Gastroesophageal sphincter (tissue), 4 donors: ENCODE results near the gene SLC7A8. TPM values are rescaled to one million over a fixed set of nuclear protein-coding genes. Genes with fewer than 3 reads are reported as not detected.
A peak's percentile ranks its signal among the peaks of the same experiment; 100 is the strongest.

Source experiments
- ATAC-seq: fragments of 150-250 bp; one replicate; pipeline ENCODE4 v1.9.1; 2016; ENCODE audit warnings: mild to moderate bottlenecking, moderate library complexity
- H3K27ac ChIP-seq, 4 donors: fragments of 200-600 bp; sonication (generic) in 3 of 4; 1 replicate in 3 of 4; 2 replicates in 1 of 4; pipeline ENCODE4 v1.5.1; 2016 to 2019
- H3K27me3 ChIP-seq: fragments of 200-600 bp; sonication (generic); one replicate; pipeline ENCODE4 v1.5.1; 2019
- H3K36me3 ChIP-seq, 2 donors: fragments of 200-600 bp; sonication (generic); one replicate each; pipeline ENCODE4 v1.5.1; 2019; ENCODE audit warnings: control low read depth in 1 of 2
- H3K4me1 ChIP-seq, 3 donors: fragments of 200-600 bp; sonication (generic); 1 replicate in 2 of 3; 2 replicates in 1 of 3; pipeline ENCODE4 v1.5.1; 2016 to 2019; ENCODE audit warnings: control low read depth in 2 of 3
- H3K4me3 ChIP-seq, 2 donors: fragments of 200-600 bp; sonication (generic); one replicate each; pipeline ENCODE4 v1.5.1; 2019; ENCODE audit warnings: mild to moderate bottlenecking in 1 of 2, moderate library complexity in 1 of 2
- H3K9me3 ChIP-seq, 3 donors: fragments of 200-600 bp; sonication (generic); one replicate each; pipeline ENCODE4 v1.5.1; 2017 to 2019; ENCODE audit warnings: control low read depth in 2 of 3
- EP300 ChIP-seq: sonication (generic); formaldehyde crosslinking; IDR thresholded peaks from one replicate; pipeline ENCODE4 v1.6.1; 2017; ENCODE audit warnings: antibody characterized with exemption, mild to moderate bottlenecking
- POLR2A ChIP-seq, 2 donors: fragments of 450-650 bp; IDR thresholded peaks; one replicate each; pipeline ENCODE4 v1.6.1; 2017; ENCODE audit warnings: antibody characterized with exemption in 2 of 2, mild to moderate bottlenecking in 2 of 2, moderate library complexity in 1 of 2
- POLR2AphosphoS5 ChIP-seq: sonication (generic); formaldehyde crosslinking; IDR thresholded peaks from one replicate; pipeline ENCODE4 v1.6.1; 2017; ENCODE audit warnings: antibody characterized with exemption
- WGBS, 2 donors: methylation state at CpG; one replicate each; pipeline ENCODE4 v1.1.5; 2018; ENCODE audit warnings: low coverage in 1 of 2; 5-methylcytosine and 5-hydroxymethylcytosine counted together
- total RNA-seq, 4 donors: library from RNA; depleted of rRNA; stranded (reverse); fragments of >200 nt; gene quantifications; one replicate each; pipeline ENCODE4 v1.1.0, GENCODE V29; 2016
- TF ChIP-seq, protein P1 (sequence below), 4 experiments: fragments of 200-600 bp in 2 of 4; fragments of 450-650 bp in 2 of 4; sonication (generic) in 1 of 4; IDR thresholded peaks; one replicate each; pipeline ENCODE4 v1.5.1; 2017 to 2019; ENCODE audit warnings: antibody characterized with exemption in 4 of 4, mild to moderate bottlenecking in 2 of 4, moderate library complexity in 2 of 4

Gene SLC7A8
- total RNA-seq, 4 donors from 2014 or later: 21.6 to 56.7 (median 32.2) TPM

- no peak overlapping the region for H3K4me3 ChIP-seq
- no peaks in the 10 kb centered on the region for H3K27me3 ChIP-seq
- H3K36me3 ChIP-seq: peaks cover 0 to 12% of the 10 kb centered on the region in 2 donors
- TF ChIP-seq POLR2A (IDR thresholded peaks at IDR 0.05) (no peak), POLR2AphosphoS5 (no peak), EP300 (no peak)
- TF ChIP-seq, protein P1, sequence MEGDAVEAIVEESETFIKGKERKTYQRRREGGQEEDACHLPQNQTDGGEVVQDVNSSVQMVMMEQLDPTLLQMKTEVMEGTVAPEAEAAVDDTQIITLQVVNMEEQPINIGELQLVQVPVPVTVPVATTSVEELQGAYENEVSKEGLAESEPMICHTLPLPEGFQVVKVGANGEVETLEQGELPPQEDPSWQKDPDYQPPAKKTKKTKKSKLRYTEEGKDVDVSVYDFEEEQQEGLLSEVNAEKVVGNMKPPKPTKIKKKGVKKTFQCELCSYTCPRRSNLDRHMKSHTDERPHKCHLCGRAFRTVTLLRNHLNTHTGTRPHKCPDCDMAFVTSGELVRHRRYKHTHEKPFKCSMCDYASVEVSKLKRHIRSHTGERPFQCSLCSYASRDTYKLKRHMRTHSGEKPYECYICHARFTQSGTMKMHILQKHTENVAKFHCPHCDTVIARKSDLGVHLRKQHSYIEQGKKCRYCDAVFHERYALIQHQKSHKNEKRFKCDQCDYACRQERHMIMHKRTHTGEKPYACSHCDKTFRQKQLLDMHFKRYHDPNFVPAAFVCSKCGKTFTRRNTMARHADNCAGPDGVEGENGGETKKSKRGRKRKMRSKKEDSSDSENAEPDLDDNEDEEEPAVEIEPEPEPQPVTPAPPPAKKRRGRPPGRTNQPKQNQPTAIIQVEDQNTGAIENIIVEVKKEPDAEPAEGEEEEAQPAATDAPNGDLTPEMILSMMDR (IDR thresholded peaks at IDR 0.05): no peak
- H3K4me1 ChIP-seq: peaks cover 10 to 100% (median 18%) of the 10 kb centered on the region in 3 donors
- ATAC-seq: no peak
- H3K9me3 ChIP-seq: no peaks in the 10 kb centered on the region
- 82 to 100% methylated on average over 1 to 2 of the region's 2 CpGs for WGBS, 2 donors
- H3K27ac ChIP-seq: peak overlapping the region in 3 of 4 donors; percentile 90 to 95 (median 90)
Observed at GRCh38 chr14:23151342-23151741, 32.1 kb downstream of the SLC7A8 start.

GRCh38 chr14:23149745-23150144 lies 33.7 kb downstream of the SLC7A8 start:
- Histone ChIP-seq H3K4me3 (no peak overlapping the region), H3K27ac (peak overlapping the region; percentile 70 to 95 (median 90)), H3K9me3 (no peaks in the 10 kb centered on the region), H3K4me1 (peaks cover 11 to 100% (median 12%) of the 10 kb centered on the region in 3 donors), H3K27me3 (no peaks in the 10 kb centered on the region), H3K36me3 (peaks cover 0 to 12% of the 10 kb centered on the region in 2 donors)
- TF ChIP-seq EP300 (no peak), POLR2AphosphoS5 (no peak), POLR2A (IDR thresholded peaks at IDR 0.05) (no peak)
- TF ChIP-seq, protein P1 (IDR thresholded peaks at IDR 0.05): no peak
- no peak for ATAC-seq

DNA sequence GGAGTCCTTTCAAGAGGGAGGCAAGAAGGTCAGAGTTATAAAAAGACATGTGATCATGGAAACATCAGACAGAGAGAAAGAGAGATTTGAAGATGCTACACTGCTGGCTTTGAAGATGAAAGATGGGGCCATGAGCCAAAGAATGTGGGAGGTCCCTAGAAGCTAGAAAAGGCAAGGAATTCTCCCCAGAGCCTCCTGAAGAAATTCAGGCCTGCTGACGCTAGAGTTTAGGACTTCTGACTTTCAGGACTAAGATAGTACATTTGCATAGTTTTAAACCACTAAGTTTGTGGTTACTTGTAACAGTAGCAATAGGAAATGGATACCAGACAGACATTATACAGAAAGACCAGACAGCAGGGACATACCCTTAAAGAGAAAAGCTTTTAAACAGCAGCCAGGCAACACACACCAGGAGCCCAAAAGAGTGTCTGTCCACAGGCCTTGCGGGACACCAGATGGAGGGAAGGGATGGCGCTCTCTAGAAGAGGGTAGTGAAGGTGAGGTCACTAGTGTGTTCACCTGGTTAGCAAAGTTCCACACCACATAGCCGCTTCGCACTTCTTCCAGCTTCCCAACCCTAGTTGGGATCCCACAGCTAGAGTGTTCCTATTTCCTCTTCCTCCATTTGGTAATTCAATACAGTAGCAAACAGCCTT lies 34.7 kb downstream of the SLC7A8 start:
- no peaks in the 10 kb centered on the region for H3K9me3 ChIP-seq
- H3K27me3 ChIP-seq: no peaks in the 10 kb centered on the region
- H3K4me3 ChIP-seq: no peak overlapping the region
- no peak for TF ChIP-seq POLR2A (IDR thresholded peaks at IDR 0.05)
- no peak for TF ChIP-seq EP300
- TF ChIP-seq POLR2AphosphoS5: no peak
- TF ChIP-seq, protein P1 (IDR thresholded peaks at IDR 0.05): no peak
- peaks cover 0 to 12% of the 10 kb centered on the region in 2 donors for H3K36me3 ChIP-seq
- WGBS, 2 donors: 81 to 86% methylated on average over 5 of the region's 5 CpGs
- H3K27ac ChIP-seq: peak overlapping the region; percentile 89 to 95 (median 90)
- H3K4me1 ChIP-seq: peaks cover 8 to 100% (median 12%) of the 10 kb centered on the region in 3 donors
- ATAC-seq: peak; percentile 37

GRCh38 chr14:23147676-23148075 lies 35.8 kb downstream of the SLC7A8 start:
- no peak overlapping the region for H3K4me3 ChIP-seq
- peak; percentile 13 for ATAC-seq
- no peaks in the 10 kb centered on the region for H3K9me3 ChIP-seq
- H3K27ac ChIP-seq: peak overlapping the region; percentile 89 to 95 (median 90)
- no peaks in the 10 kb centered on the region for H3K27me3 ChIP-seq
- peaks cover 0 to 17% of the 10 kb centered on the region in 2 donors for H3K36me3 ChIP-seq
- H3K4me1 ChIP-seq: peaks cover 8 to 100% (median 12%) of the 10 kb centered on the region in 3 donors
- WGBS, 2 donors: 44 to 80% methylated on average over 1 of the region's 1 CpG
- TF ChIP-seq POLR2AphosphoS5 (peak; percentile 38), POLR2A (IDR thresholded peaks at IDR 0.05) (no peak)
- TF ChIP-seq, protein P1 (IDR thresholded peaks at IDR 0.05): no peak

- H3K36me3 ChIP-seq: peaks cover 0 to 20% of the 10 kb centered on the region in 2 donors
- 100% methylated on average over 2 to 4 of the region's 4 CpGs for WGBS, 2 donors
- no peaks in the 10 kb centered on the region for H3K27me3 ChIP-seq
- no peak overlapping the region for H3K4me3 ChIP-seq
- H3K27ac ChIP-seq: peak overlapping the region; percentile 89 to 95 (median 90)
- ATAC-seq: no peak
- TF ChIP-seq POLR2A (IDR thresholded peaks at IDR 0.05) (no peak), POLR2AphosphoS5 (no peak), EP300 (no peak)
- TF ChIP-seq, protein P1 (IDR thresholded peaks at IDR 0.05): no peak
- no peaks in the 10 kb centered on the region for H3K9me3 ChIP-seq
- peaks cover 9 to 100% (median 12%) of the 10 kb centered on the region in 3 donors for H3K4me1 ChIP-seq
Observed at GRCh38 chr14:23146980-23147379, 36.5 kb downstream of the SLC7A8 start.
